COLO668 (cell line): ENCODE data around the gene RASL12.
"Not testable (repeated sequence)": the region's sequence is repeated elsewhere in the genome, so short reads cannot be mapped to it uniquely, and the experiment has no call there.

Experiments
- DNase-seq: peaks from one replicate; lab custom pipeline; 2025; ENCODE audit not compliant: unreplicated experiment; lab: John Stamatoyannopoulos, UW

Gene RASL12

DNA sequence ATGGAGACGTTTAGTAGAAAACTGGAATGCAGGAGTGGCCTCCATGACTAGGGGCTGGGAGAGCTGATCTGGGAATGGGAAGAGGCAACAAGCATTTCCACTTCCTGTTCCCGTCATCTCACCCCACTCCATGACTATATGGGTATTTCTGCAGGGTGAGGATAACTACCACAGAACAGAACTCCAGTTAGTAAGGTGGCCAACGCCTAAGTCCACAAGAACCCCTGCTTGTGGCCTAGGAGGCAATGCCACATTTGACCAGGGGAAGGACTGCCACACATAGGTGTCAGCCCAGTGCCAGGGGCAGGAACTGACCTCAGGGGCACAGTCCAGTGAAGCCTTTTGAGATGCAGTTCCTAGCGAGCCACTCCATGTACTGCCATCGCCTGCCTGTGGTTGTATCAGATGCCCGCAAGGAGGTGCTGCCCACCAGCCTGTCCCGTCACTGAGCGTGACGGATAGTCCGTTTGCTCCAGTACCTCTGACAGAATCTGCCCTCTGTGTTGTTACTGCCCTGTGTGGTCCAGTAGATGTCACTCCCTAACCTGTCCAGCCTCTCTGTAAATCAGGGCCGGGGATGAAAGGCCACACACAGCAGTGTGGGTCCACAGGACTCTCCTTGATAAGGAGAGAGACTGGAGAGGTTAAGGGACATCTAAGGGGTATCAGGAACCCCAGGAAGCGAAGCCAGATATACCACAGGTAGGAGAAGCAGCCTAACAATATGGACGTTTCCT is 34.8 kb downstream of the RASL12 start:
- DNase-seq, result peak; percentile 66

DNA sequence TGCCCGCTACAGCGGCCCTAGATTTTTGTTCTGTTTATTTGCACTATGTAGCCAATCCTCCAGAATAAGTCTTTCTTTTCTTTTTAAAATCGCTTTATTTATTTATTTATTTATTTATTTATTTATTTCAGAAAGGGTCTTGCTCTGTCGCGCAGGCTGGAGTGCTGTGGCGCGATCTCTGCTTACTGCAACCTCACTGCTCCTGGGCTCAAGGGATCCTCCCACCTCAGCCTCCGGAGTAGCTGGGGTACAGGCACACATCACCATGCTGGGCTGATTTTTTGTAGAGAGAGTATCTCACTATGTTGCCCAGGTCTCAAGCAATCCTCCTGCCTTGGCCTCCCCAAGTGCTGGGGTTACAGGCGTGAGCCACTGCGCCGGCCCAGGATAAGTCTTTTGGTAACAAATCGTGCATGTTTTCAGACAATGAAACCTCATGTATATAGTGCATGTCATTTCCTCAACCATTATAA is 38.0 kb downstream of the RASL12 start:
- no peak for DNase-seq

DNA sequence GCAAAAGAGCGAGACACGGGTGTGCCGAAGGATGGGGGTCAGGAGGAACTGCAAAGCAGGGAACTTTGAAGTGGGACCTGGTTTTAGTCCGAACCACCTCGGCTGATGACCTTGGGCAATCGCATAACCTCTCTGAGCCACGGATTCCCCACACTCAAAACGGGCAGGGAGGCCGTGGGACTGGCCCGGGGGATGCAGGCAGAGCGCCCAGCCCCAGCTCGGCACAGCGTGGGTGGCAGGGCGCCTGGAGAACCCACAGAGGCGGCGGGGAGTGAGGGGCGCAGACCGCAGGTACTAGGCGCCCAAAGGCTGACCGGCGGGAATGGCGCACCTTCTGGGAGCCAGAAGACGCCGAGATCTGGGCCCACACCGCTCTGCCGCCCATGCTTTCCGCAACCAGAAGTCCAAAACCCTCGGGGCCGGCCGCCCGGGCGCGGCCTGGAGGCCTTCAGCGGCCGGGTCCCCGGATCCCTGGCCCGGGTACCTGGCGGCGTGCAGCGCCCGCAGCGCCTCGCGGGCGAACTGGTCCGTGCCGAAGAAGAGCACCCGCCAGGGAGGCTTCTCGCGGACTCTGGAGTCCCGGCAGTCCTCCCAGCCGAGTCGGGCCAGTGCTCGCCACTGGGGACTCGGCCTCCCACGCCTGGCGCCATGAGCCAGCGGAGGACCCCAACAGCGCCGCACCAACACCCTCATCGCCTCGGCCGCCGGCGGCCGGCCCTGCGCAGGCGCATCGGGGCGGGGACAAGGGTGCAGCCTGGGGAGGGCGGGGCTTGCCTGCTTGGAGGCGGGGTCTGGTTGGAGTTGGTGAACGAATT is 38.7 kb downstream of the RASL12 start, which contains the start of gene MTFMT:
MTFMT (minus strand) TSS at position 719 of the 815 bp plus-strand sequence; CDS start at position 693, 26 bp downstream.
- peak; percentile 87 for DNase-seq

DNA sequence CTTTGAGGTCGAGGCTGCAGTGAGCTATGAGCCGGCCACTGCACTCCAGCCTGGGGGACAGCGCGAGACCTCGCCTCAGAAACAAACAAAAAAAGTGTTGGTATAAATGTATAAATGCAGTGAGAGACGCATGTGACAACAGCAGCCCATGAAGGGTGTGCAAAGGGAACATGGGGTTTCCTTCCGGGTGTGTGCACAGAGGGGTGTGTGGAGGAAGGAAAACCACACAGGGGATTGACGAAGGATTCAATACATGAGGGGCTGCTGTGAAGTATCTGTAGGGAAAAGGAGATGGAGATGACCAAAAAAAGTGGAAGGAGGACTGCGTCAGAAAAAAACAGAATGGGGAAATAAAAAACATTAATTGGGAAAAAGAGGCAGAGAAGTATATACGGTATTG is 39.5 kb downstream of the RASL12 start:
- DNase-seq, result no peak

DNA sequence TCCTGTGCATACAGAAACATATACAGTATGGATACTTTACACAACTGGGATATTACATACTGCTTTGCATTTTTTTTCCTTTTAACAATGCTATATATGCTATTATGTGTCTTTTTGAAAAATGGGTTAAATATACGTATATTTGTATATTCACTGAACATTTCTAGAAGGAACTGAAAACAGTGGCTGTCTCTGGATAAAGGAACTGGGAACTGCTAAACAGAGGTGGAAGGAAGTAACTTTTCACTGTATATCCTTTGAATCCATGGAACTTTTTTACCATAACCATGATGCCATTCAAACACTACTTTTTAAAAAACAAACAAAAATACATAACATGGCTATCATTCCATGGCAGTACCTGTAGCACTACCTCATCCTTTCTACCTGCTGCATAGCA is 40.2 kb downstream of the RASL12 start:
- no peak for DNase-seq

DNA sequence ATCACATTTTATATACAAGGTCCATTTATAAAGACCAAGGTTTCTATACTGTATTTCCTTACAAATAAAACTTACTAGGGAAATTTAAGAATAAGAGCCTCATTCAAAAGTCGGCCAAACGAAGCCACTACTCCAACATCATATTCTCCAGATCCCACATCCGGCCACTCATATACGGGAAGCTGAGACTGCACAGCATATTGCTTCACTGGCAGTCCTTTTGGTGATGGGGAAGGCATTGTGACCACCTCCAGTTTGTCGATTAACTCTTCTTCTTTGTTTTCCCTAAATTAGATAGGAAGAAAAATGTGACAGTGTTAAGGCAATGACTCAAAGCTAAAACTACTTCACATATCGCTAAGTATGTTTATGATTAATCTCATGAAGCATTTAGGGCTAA is 41.0 kb downstream of the RASL12 start:
- DNase-seq, result no peak

DNA sequence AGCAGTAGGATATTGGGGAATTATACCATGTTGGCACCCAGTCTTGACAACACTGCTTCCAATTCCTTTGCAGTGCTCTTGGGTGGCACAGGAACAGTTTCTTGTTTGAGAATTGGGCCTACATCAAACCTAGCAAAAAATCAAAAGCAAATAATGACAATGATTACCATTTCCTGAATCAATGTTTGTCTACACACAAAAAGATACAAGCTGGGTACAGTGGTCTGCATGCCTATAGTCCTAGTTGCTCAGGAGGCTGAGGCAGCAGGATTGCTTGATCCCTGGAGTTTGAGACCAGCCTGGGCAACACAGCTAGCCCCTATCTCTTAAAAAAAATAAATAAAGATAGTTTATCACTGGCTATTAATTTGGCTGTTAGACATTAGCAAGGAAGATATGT is 46.3 kb downstream of the RASL12 start:
- no peak for DNase-seq

DNA sequence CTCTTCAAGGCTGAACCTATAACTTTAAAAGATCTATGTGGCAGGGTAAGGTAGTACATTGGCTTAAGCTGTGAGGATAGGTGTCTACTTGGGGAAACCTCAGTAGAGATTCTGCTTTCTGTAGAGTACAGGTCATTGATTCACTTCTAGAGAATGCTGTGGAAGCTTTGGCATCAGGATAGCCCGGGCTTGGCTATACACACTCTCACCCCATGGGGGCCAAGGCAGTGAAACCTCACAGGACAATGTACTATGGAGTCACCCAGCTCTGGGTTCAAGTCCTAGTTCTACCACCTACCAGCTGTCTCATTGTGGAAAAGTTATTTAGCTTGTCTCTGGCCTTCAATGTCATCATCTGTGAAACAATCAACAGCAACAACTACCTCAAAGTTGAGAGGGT is 47.4 kb downstream of the RASL12 start:
- DNase-seq, result no peak

DNA sequence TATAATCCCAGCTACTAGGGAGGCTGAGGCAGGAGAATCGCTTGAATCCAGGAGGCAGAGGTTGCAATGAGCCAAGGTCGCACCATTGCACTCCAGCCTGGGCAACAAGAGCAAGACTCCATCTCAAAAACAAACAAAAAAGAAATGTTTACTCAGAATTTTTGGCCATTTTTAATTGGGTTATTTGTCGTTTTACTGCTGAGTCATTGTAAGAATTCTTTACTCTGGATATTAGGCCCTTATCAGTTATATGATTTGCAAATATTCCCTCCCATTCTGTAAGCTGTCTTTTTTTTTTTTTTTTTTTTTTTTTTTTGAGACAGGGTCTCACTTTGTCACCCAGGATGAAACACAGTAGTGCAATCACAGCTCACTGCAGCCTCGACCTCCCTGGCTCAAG is 56.6 kb downstream of the RASL12 start:
- not testable (repeated sequence) for DNase-seq

DNA sequence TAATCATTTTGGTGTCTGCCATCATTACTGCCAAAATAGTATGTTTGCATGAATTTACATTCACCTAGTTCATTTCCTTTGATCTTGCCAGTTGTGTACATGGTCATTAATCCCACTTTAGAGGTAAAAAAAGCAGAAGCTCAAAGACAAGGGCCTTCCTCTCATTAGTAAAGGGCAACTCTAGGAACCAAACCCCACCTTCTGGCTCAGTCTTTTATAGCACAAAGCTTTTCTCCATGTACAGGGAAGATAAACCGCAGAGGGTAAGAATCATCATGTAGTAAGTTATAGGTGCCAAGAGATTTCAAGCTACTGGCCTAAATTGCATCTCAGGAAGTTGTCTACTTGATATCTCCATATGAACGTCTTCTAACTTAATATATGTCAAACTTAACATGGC is 58.8 kb downstream of the RASL12 start:
- no peak for DNase-seq

DNA sequence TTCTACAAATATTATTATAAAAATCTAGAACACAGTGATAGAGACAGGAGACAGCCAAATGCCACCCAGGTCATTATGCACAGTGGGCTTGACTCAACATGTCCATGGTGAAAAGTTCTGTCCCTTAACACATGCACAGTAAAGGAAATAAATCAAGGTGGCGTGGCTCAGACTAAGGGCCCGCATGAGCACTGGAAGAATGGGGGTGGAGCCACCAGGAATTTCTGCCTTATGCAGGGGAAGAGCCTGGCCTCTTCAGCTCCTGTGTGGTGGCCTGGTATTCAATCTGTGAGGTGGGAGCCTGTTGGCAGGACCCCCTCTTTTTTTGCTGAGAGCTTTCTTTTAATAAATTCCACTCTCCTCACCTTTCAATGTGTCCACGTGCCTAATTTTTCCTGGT is 60.9 kb downstream of the RASL12 start:
- DNase-seq, result no peak

DNA sequence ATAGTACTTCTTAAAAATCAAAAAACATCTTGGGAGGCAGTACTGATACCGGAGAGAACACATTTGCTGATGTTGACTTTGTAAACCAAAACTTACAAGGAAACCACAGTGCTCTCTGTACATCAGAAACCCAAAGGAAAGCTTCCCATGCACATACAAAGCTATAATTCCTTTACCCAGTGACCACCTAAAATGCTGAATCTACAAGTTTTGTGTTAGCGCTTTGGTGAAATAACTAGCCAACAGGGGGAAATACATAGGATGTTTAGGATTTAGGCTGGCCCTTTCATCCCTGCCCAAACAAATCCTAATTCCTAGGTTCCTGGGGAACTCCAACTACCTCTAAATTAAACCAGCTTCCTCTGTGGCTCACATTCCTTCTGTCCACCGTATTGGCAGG is 62.8 kb downstream of the RASL12 start:
- DNase-seq, result no peak
